Stomach (tissue), 9 donors: Measurements from ENCODE around the gene STXBP3. TPM values are rescaled to one million over a fixed set of nuclear protein-coding genes. Genes with fewer than 3 reads are reported as not detected.

Experiments
- DNase-seq, 2 donors: peaks; one replicate each; pipeline versions ENCODE4 v3.0.0 to v3.0.0-alpha.2; 2013 to 2019
- H3K27ac ChIP-seq, 5 donors: fragments of 200-600 bp in 4 of 5; sonication (generic) in 4 of 5; one replicate each; pipeline ENCODE4 v1.5.1; 2013 to 2019; ENCODE audit warnings: mild to moderate bottlenecking in 1 of 5, moderate library complexity in 1 of 5
- H3K27me3 ChIP-seq, 3 donors: fragments of 200-600 bp; sonication (generic); one replicate each; pipeline ENCODE4 v1.5.1; 2017 to 2019; ENCODE audit warnings: mixed run types in 1 of 3
- H3K36me3 ChIP-seq, 4 donors: fragments of 200-600 bp; sonication (generic); 1 replicate in 3 of 4; 2 replicates in 1 of 4; pipeline ENCODE4 v1.5.1; 2016 to 2019
- H3K4me1 ChIP-seq, 4 donors: fragments of 200-600 bp; sonication (generic); one replicate each; pipeline ENCODE4 v1.5.1; 2016 to 2019
- H3K4me3 ChIP-seq, 4 donors: fragments of 200-600 bp; sonication (generic) in 3 of 4; one replicate each; pipeline ENCODE4 v1.5.1; 2016 to 2019; ENCODE audit warnings: mild to moderate bottlenecking in 1 of 4
- H3K9me3 ChIP-seq, 4 donors: fragments of 200-600 bp; sonication (generic); one replicate each; pipeline ENCODE4 v1.5.1; 2016 to 2019
- CTCF ChIP-seq, 7 experiments: fragments of 450-650 bp in 4 of 7; fragments of 200-600 bp in 3 of 7; sonication (generic) in 3 of 7; IDR thresholded peaks; one replicate each; pipeline ENCODE4 v1.5.1; 2016 to 2019; ENCODE audit warnings: antibody characterized with exemption in 7 of 7, control low read depth in 2 of 7, mild to moderate bottlenecking in 1 of 7
- EP300 ChIP-seq: sonication (generic); formaldehyde crosslinking; IDR thresholded peaks from one replicate; pipeline ENCODE4 v1.6.1; 2017; ENCODE audit warnings: antibody characterized with exemption
- POLR2A ChIP-seq, 4 donors: fragments of 450-650 bp; IDR thresholded peaks; one replicate each; pipeline ENCODE4 v1.6.1; 2016; ENCODE audit warnings: antibody characterized with exemption in 4 of 4, control low read depth in 2 of 4, mild to moderate bottlenecking in 1 of 4, moderate library complexity in 1 of 4
- POLR2AphosphoS5 ChIP-seq, 3 donors: sonication (generic); formaldehyde crosslinking; IDR thresholded peaks; one replicate each; pipeline ENCODE4 v1.6.1; 2016; ENCODE audit warnings: antibody characterized with exemption in 3 of 3
- WGBS, 5 donors: extraction: QIAGEN DNeasy Blood & Tissue Kit in 3 of 5; methylation state at CpG; one replicate each; pipeline versions ENCODE4 v1.1.5 to v1.1.7; 2013 to 2018; 5-methylcytosine and 5-hydroxymethylcytosine counted together
- intact Hi-C: fragments of 100-400 bp; cut with DNase I; formaldehyde crosslinking; loops from one replicate; pipeline ENCODE4 v1.15.1; 2023; ENCODE audit warnings: low total_unique reads
- polyA plus RNA-seq, 3 donors: library from polyadenylated mRNA; stranded (reverse); fragments of 200-250 nt; gene quantifications; one replicate each; pipeline ENCODE4 v1.2.3, GENCODE V29; 2013
- total RNA-seq, 5 donors: library from RNA; depleted of rRNA; stranded (reverse); fragments of >200 nt; gene quantifications; one replicate each; pipeline versions ENCODE4 v1.1.0 to v1.2.3, GENCODE V29; 2014 to 2016
- donor health status: healthy with polysubstance abuse.
- donor health status: Bipolar disorder and iron deficiency.
- donor health status: healthy.

Gene STXBP3
- total and polyA plus RNA-seq, 8 donors: 11.7 to 170 (median 30.8) TPM

GRCh38 chr1:108785264-108785663 lies 38.8 kb downstream of the STXBP3 start:
- no peak for DNase-seq
- WGBS, 5 donors: 95 to 100% (median 96%) methylated on average over 6 of the region's 6 CpGs
- TF ChIP-seq EP300 (no peak), POLR2AphosphoS5 (IDR thresholded peaks at IDR 0.05) (no peak), POLR2A (IDR thresholded peaks at IDR 0.05) (no peak), CTCF (IDR thresholded peaks at IDR 0.05) (no peak)
- Histone ChIP-seq H3K9me3 (peaks cover 10 to 21% (median 14%) of the 10 kb centered on the region in 4 donors), H3K4me3 (no peak overlapping the region), H3K4me1 (no peaks in the 10 kb centered on the region), H3K27ac (no peak overlapping the region), H3K36me3 (peaks cover 30 to 95% (median 87%) of the 10 kb centered on the region in 4 donors), H3K27me3 (no peaks in the 10 kb centered on the region)
- intact Hi-C loops: no loop called here

GRCh38 chr1:108785880-108786279 lies 39.4 kb downstream of the STXBP3 start:
- Histone ChIP-seq H3K27me3 (no peaks in the 10 kb centered on the region), H3K27ac (no peak overlapping the region), H3K36me3 (peaks cover 29 to 89% (median 85%) of the 10 kb centered on the region in 4 donors), H3K9me3 (peaks cover 10 to 21% (median 14%) of the 10 kb centered on the region in 4 donors), H3K4me1 (no peaks in the 10 kb centered on the region), H3K4me3 (no peak overlapping the region)
- WGBS, 5 donors: 96 to 100% (median 98%) methylated on average over 2 of the region's 2 CpGs
- no peak for TF ChIP-seq CTCF (IDR thresholded peaks at IDR 0.05)
- no peak for TF ChIP-seq POLR2AphosphoS5 (IDR thresholded peaks at IDR 0.05)
- TF ChIP-seq EP300: no peak
- TF ChIP-seq POLR2A (IDR thresholded peaks at IDR 0.05): no peak
- no peak for DNase-seq
- intact Hi-C loops: no loop called here

DNA sequence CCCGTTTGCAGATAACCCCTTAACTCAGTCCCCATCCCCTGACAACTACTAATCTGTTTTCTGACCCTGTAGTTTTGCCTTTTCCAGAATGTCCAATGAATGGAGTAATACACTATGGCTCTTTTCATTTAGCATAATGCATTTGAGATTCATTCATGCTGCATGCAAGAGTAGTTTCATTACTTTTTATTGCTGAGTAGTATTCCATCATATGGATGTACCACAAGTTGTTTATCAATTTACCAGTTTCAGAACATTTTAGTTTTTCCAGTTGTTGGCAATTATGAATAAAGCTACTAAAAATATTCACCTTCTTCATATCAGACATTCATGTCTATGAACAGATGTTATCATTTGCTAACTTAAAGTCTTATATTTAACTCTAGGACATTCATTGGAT lies 45.3 kb downstream of the STXBP3 start:
- Histone ChIP-seq H3K4me3 (no peak overlapping the region), H3K27me3 (no peaks in the 10 kb centered on the region), H3K9me3 (peaks cover 0 to 13% (median 1%) of the 10 kb centered on the region in 4 donors), H3K36me3 (peaks cover 22 to 91% (median 78%) of the 10 kb centered on the region in 4 donors), H3K27ac (no peak overlapping the region), H3K4me1 (no peaks in the 10 kb centered on the region)
- no peak for TF ChIP-seq POLR2A (IDR thresholded peaks at IDR 0.05)
- TF ChIP-seq EP300: no peak
- no peak for TF ChIP-seq CTCF (IDR thresholded peaks at IDR 0.05)
- no peak for TF ChIP-seq POLR2AphosphoS5 (IDR thresholded peaks at IDR 0.05)
- intact Hi-C loops: no loop called here
- no peak for DNase-seq
- WGBS, 5 donors: 95 to 100% (median 100%) methylated on average over 1 of the region's 1 CpG

DNA sequence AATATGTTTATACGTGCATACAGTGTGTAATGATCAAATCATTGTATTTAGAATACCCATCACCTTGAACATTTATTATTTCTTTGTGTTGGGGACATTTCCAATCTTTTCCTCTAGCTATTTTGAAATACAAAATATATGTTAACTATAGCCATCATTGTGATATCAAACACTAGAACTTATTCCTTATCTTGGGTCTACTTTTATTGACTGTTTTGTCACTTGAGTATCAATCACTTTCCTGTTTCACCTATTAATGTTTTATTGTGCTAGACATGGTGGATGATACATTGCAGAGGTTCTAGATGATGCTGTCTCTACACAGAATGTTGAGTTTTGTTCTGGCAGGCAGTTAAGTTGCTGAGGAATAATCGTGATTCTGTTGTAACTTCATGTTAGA lies 45.9 kb downstream of the STXBP3 start:
- Histone ChIP-seq H3K27ac (no peak overlapping the region), H3K4me3 (no peak overlapping the region), H3K36me3 (peaks cover 28 to 91% (median 78%) of the 10 kb centered on the region in 4 donors), H3K27me3 (no peaks in the 10 kb centered on the region), H3K9me3 (peaks cover 0 to 13% (median 1%) of the 10 kb centered on the region in 4 donors), H3K4me1 (no peaks in the 10 kb centered on the region)
- intact Hi-C loops: no loop called here
- no peak for DNase-seq
- WGBS, 5 donors: 95 to 98% (median 98%) methylated on average over 2 of the region's 2 CpGs
- no peak for TF ChIP-seq POLR2A (IDR thresholded peaks at IDR 0.05)
- no peak for TF ChIP-seq CTCF (IDR thresholded peaks at IDR 0.05)
- TF ChIP-seq EP300: no peak
- no peak for TF ChIP-seq POLR2AphosphoS5 (IDR thresholded peaks at IDR 0.05)
